COR-L47 (cell line): ENCODE results near the gene MAB21L3.
"Not testable (repeated sequence)": the region's sequence is repeated elsewhere in the genome, so short reads cannot be mapped to it uniquely, and the experiment has no call there.

Experiments
- DNase-seq: peaks from one replicate; lab custom pipeline; 2025; lab: John Stamatoyannopoulos, UW

Gene MAB21L3

DNA sequence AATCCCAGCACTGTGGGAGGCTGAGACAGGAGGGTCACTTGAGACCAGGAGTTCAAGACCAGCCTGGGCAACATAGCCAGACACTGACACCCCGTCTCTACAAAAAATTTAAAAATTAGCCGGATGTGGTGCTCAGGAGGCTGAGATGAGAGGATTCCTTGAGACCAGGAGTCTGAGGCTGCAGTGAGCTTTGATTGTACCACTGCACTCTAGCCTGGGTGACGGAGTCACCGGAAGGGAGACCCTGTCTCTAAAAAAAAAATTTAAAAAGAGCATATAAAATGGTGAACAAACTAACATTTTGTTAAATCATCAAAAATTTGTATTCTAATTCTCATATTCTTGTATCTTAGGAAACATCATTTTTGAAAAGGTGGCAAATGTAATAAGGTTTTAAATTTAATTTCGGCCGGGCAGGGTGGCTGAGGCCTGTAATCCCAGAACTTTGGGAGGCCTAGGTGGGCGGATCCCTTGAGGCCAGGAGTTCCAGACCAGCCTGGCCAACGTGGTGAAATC lies 27.1 kb downstream of the MAB21L3 start:
- DNase-seq, result no peak

DNA sequence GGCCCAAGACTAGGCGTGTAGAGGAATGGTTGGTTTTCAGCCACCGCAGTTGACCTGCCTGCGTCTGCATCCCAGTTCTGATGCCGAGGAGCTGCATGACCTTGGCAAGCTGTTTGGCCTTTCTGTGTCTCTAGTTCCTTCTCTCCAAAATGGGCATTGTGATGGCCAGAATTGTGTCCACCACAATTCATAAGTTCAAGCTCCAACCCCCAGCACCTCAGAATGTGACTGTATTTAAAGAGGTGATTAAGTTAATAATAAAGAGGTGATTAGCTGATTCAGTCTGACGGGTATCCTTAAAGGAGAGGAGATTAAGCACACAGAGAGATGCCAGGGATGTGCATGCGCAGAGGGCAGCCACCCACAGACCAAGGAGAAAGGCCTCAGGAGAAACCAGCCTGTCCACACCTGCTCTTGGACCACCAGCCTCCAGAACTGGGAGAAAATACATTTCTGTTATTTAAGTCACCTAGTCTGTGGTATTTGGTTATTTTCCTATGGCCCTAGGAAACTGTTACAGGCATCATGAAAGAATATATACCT lies 28.5 kb downstream of the MAB21L3 start:
- DNase-seq, result no peak

DNA sequence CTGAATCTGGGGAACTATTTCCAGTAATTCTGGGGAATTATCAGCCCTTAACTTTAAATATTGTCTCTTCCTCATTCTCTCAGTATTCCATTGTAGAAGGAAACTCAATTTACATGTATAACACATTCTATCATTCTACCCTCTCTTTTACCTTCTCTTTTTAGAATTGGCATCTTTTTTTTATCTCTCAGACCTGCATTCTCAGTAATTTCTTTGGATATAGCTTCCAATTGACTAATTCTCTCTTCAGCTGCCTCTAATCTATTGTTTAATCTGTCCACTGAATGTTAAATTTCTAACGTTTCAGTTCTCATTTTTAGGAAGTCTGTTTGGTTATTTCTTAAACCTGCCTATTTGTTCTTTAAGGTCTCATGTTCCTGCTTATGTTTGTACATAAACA lies 33.0 kb downstream of the MAB21L3 start:
- DNase-seq, result no peak

DNA sequence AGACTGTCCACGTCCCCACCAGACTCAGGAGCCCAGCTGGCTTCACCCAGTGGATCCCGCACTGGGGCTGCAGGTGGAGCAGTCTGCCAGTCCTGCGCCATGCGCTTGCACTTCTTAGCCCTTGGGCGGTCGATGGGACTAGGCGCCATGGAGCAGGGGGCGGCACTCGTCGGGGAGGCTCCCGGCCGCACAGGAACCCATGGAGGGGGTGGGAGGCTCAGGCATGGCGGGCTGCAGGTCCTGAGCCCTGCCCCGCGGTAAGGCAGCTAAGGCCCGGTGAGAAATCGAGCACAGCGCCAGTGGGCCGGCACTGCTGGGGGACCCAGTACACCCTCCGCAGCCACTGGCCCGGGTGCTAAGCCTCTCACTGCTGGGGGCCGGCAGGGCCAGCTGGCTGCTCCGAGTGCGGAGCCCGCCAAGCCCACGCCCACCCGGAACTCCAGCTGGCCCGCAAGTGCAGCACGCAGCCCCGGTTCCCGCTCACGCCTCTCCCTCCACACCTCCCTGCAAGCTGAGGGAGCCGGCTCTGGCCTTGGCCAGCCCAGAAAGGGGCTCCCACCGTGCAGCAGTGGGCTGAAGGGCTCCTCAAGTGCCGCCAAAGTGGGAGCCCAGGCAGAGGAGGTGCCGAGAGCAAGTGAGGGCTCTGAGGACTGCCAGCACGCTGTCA lies 35.4 kb downstream of the MAB21L3 start:
- DNase-seq, result not testable (repeated sequence)

DNA sequence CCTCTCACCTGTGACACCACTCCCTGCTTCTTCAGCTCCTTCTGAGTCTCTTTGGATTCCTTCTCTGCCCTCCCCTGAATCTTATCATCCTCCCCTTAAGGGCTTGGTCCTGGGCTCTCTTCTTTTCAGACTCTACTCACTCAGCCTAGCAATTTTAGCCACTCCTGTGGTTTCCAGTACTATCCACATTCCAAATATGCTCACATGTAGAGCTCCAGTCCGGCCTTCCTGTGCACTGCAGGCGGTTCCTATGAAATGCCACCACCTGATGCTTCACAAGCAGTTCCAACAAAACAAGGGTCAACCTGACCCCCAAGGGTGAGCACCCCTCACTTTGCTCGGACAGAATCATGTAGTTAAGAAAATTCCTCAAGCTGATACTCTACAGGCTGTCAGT lies 35.9 kb downstream of the MAB21L3 start:
- DNase-seq, result no peak

DNA sequence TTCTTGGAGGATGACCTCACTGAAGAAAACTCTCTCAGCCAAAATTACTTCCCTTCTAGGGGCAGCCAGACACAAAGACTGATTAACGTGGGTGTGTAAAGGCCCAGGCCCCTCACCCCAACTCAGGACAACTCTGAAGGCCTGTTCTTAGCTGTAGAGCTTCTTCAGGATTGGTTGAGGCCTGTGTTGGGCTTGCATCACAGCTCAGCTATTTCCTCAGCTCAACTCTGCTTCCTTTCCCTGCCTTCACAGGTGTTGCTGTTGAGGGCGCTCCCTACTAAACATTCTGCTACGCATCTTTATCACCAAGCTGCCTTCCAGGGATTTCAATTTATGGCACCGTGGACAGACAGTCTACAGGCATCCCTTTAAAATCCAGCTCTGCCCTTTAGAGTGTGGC lies 36.8 kb downstream of the MAB21L3 start:
- DNase-seq, result no peak

DNA sequence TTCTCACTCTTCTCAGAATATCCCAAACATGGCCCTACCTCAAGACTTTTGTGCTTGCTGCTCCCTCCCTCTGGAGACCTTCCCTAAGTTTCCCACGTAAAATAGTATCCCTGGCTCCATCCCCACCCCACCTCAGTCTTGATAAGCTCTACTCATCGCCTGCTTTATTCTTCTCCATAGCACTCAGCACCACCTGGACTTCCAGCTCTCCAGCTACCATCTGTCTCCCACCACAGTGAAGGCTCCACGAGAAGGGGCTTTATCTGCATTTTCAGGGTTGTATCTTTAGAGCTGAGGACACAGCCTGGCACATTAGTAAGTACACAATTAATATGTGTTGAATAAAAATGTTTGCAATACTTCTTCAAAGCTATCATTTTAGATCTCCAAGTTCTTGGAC lies 37.8 kb downstream of the MAB21L3 start:
- no peak for DNase-seq

DNA sequence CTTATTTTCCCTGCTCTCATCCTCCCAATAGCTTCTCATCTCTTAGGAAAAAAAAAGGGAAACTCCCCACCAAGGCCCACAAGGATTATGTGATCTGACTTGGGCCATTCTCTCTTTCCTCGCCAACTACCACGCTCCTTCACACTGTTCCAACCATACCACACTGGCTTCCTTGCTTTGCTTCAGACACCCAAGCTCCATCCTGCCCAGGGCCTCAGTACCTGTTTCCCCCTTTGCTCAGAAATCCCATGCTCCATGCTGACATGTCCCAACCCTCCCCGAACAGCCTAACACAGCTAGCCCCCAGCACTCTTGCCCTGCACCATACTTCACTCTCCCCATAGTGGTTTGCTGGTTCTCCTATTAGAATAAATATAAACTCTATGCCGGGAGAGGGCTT lies 39.2 kb downstream of the MAB21L3 start:
- no peak for DNase-seq

DNA sequence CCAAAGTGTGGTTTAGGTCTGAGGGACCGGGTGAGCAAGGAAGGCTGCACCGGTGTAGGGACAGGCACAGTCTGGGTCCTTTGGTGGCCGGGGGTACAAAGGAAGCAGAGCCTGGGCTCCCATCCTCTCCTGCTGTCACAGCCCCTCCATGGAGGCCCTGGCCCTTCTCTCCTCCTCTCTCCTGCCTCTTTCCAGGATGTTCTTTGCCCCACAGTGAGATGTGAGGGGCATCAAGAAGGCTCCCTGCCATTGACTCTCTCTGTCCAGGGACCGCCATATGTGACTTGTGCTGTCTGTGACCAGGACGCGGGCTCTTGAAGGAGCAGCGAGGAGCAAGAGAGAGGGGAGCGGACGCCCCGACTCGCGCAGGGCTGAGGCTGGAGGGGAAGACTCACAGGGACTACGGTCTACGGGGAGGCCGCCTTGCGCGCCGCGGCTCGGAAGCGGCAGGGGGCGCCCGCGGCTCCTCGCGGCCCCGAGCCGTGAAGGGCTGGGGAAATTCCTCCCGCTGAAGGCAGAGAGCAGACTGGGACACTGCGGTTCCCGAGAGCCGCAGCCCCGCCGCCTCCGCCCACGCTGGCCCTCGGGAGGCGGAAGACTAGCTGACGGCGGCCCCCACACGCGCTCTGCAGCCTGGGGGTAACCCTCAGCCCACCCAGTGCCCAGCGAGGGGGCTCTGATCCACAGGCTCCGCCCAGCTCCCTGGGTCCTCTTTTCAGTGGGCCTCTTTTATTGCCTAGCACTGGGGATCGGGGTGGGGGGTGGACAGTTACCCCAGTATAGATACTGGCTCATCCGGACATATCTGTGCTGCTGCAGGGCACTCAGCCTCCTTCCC lies 40.8 kb downstream of the MAB21L3 start:
- DNase-seq, result peak; percentile 66

DNA sequence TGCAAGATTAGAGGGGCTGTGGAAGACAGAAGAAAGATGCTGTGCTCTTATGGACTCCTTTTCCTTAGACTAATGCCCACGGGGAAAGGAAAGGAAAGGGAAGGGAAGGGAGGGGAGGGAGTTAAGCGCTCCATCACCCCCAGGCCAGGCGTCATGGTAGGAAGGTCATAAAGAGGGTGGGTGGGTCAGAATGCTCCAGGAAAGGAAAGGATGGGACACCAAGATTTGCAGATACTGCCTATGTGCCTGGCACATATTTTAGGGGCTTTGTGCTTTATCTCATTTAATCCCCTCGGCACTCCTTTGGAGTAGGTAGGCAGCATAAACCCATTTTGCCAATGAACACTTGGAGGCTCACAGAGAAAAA lies 41.4 kb downstream of the MAB21L3 start:
- no peak for DNase-seq

DNA sequence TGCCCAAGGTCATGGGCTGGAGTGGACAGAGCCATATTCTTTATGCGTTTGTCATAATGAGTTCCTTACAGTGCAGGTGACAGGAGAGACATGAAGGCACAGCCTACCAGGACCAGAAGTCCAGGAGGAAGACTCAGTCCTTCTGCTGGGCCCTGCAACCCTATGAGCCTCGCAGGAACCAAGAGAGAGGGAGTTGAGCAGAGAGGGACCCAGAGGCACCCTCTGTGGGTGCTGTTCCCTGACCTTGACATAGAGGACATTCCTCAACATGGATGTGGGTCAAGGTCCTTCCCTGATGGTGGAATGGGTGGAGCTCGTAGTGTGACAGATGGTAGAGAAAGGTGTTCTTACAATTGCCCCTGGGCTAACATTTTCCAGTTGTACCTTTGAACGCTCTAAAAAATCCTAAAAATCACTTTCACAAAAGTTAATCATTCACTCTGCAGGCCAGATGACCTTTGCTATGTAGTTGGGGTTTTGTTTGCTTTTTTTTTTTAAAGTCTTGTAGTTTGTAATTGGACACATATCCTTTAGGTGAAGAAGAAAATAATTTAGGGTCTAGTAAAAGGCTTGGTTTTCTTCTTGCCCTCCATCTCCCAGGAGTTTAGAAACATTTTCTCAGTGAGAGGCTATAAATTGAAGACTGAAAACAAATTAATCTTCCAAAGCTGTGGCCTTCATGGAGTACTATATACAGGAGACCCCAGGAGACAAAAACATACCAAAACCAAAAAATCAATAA lies 41.9 kb downstream of the MAB21L3 start:
- DNase-seq, result no peak

DNA sequence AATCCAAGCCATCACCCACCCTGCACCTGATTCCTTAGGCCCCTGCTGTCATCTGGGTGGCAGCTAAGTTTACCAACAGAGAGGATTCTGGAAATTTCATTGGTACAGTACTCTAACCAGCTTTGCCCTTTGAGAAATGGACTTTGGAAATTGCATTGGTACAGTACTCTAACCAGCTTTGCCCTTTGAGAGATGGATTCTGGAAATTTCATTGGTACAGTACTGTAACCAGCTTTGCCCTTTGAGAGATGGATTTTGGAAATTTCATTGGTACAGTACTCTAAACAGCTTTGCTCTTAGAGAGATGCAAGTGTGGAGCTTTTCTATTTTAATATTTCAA lies 42.5 kb downstream of the MAB21L3 start:
- DNase-seq, result no peak

DNA sequence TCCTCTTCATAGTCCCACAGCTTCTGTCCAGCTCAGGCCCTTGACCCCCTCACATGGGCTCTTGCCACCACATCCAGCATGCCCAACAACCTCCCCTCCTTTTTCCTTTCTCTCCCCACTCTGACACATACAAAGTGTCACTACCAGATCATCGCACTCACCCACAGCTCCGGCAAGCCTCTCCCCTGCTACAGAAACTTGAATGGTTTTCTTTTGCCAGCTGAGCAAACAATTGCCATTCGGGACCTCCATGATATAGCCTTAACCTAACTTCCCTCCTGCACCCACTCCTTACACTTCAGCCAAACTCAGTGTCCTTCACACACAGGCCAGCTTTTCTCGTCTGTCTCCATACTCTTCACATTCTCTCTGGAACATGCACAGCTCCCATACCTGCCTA lies 43.3 kb downstream of the MAB21L3 start:
- DNase-seq, result no peak

DNA sequence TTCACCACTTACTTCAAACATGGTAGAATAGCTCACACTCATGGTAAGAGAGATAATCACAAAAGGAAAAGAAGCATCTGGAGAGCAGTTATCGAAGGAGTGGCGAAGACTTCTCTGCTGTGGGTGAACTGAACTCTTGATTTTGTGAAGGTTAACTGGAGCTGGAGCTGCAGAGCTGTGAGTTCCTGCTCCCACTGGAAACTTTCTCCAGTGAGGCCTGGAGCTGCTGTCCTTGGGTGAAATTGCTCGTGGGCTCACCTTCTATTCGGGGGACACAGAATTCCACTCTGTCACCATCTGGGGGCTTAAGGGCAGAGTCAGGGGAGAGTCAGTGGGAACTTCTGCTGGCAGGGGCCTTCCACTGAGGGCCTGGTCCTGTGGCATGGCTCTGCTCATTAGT lies 45.9 kb downstream of the MAB21L3 start:
- DNase-seq, result no peak

DNA sequence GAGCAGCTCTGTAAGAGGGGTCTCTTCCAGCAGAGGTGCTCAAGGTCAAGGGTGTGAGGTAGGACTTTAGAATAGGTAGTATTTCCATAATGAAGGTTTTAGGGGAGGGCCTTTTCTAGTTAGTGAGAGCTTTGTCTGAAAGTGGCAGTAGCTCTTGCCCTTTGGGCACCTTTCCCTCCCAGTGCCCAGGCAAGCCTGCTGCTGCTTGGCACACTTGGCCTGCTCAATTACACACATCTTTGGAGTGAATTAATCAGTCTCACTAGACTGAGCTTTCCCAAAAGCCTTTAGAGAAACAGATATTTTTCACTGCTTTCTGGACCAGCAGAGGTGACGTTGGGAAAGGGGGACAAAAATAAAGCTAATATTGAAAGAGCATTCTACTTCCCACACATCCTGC lies 48.0 kb downstream of the MAB21L3 start:
- no peak for DNase-seq

DNA sequence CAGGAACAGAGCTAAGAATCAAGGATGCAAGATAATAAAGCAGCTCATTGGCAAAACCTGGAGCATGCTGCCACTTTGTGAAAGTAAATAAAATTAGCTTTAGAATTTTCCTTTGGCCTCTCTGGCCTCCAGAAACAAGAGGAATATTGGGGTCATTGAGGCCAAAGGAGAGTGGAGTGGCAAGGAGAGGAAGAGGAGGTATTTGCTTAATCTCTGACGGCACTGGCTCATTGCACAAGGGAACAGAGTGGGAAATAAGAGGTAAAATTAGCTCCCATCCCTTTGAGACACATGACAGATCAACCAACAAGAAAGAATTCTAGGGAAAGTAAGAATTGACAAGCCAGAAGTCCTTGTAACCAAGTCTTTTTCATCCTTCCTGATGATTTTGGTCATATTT lies 48.4 kb downstream of the MAB21L3 start:
- no peak for DNase-seq

DNA sequence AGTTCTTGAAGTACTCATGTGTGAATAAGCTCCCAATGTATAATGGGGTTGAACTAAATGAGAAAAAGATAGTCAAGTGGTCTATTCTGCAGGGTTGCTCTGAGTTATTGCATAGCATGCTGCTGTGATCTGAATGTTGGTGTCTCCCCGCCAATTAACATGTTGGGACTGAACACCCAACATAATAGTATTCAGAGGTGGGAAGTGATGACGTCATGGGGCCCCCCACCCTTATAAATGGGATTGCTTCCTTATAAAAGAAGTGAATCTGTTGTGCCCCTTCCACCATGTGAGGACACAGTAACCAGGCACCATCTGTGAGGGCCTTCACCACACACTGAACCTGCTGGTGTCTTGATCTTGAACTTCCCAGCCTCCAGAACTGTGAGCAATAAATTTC lies 50.2 kb downstream of the MAB21L3 start:
- DNase-seq, result no peak

DNA sequence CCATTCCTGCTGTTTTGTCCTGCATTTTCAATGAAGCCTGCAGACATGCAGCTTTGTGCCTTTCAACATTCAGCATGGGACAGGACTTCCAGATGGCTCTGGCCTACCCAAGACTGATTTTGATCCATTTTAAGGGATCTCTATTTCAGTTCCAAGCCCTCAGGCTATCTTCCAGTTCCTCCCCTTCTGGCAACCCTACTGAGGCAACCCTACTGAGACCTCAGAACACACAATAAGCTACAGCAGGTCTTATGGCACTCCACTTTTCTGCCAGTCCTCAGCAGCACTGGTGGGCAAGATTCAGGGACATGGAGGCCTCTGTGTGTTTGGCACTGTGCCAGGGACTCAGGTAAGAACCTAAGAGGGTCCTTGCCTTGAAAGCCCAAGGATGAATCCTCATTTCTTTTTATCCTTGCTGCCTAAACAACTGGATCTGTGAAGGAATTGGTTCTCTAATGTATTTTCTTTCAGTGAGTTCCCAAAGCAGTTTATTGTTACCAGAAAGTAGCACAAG lies 50.7 kb downstream of the MAB21L3 start:
- no peak for DNase-seq

DNA sequence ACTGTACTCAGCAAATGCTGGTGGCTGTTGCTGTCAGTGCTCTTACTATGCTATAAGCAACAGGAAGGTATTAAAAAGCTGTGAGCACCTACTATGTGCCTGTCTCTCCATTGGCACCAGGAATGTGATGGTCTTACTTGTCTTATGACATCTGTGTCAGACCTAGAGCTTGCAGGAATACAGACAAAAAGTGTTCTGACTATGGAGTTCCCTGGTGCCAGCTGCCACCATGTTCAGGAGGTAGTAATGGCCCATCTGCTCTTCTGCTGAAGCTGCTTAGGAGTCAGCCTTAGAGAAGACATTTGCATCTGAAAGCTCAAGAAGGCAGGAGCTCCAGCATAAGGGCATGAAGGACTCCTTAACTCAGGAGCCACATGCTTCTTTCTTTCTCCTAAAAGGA lies 52.3 kb downstream of the MAB21L3 start:
- DNase-seq, result no peak

DNA sequence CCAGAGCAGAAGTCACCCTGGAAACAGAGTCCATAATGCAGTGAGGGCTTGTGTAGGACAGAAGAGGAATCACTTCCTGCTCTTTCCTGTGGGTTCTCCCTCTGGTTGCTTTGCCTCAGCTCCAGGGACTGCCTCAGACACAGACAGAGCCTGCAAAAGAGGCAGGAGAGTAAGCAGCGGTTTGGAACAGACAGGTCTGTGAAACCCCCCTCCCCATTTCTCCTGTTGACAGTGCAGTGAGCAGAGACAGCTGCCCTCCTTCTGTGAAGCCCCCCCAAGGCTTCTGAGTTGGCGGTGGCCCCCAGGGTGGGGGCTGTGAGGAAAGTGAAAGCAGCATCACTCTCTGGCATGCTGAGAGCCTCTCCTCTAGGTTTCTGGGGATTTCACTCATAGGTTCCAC lies 53.0 kb downstream of the MAB21L3 start:
- DNase-seq, result no peak

DNA sequence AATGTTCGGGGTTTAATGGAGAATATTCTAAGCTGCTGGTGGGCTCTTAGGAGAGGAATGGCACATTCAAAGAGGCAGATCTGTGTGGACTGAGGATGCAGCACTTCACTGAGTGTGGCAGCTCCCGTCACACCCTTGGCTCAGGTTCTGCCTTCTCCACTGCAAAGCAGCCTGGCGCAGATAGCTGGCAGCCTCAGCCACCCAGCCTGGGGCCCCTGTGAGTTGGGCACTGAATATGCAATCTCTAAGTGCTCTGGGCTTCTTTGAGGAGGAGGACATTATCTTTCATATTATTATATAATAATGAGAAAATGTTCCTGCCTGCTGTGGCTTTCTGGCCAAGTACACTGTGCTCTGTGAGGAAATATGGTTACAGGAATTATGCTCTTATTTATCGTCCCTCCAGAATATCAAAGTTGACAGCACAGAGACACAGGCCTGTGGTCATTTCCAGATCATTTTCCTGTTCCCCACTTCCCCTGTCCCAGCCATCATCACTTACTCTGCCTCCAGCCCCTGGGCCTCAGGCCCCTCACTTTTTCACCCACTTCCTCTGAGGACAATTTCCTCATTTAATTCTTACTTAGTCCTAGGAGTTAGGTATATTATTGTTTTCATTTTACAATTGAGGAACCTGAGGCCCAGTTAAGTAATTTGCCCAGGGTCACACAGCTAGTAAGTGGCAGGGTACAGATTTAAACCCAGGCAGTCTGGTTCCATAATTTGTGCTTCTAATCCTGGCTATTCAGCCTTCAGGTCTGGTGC lies 53.6 kb downstream of the MAB21L3 start:
- DNase-seq, result no peak

DNA sequence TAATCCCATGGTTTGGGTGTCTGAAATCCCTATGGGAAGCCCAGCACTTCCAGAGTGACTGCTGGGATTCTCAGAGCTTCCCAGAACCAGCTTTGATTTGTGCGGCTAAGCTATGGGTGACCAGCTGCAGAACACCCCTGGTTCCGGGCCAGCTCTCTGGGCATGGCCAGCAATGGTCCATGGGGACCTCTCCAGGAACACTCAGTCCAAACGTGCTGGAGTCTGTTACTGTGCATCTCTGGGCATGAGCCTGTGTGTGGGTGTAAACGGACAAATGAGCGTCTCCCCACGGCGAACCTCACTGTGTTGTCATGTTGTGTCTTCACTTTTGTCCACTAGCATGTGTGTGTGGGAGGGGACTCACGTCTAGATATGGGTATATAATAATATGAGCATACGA lies 54.4 kb downstream of the MAB21L3 start:
- no peak for DNase-seq
